HG02852 (cell line): Measurements from ENCODE around the gene ISCA2.
"Not testable (repeated sequence)": the region's sequence is repeated elsewhere in the genome, so short reads cannot be mapped to it uniquely, and the experiment has no call there.

Source experiments
- ATAC-seq: cut with Tn5 transposase; IDR thresholded peaks from one replicate; pipeline ENCODE4 v1.9.1; 2021; ENCODE audit warnings: mild to moderate bottlenecking, moderate library complexity; ENCODE audit not compliant: unreplicated experiment

Gene ISCA2

DNA sequence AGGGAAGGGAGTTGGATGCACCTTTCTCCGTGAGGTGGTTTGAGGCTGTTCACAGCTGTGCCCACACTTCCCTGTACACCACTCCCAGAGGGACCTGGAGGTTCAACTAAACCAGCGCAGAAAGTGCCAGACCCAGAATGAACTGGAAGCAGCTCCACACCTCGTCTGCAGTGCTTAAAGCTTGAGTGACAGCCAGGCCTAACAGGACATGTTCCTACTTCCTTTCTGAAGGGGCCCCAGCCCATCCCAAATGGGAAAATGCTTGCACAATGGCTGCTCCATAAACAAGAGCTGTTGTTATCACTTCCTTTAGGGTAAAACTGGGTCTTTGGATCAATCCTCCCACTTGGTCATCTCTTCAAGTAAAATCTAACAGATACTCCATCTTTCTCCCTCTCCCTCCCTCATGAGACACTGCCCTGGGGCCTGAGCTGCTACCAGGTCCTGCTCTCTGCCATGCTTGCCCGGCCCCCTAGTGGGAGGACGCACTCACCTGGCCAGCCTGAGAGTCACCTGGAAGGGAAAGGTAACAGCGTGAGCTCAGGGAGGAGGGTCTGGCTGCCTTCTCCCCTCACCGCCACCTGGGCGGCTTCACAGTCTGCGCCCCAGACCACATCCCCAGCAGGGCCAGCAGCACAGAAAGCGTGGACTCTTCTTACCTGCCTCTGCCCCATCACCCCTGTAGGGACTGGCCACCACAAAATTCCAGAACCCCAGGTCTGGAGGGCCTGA is 33.5 kb downstream of the ISCA2 start:
- no peak for ATAC-seq

DNA sequence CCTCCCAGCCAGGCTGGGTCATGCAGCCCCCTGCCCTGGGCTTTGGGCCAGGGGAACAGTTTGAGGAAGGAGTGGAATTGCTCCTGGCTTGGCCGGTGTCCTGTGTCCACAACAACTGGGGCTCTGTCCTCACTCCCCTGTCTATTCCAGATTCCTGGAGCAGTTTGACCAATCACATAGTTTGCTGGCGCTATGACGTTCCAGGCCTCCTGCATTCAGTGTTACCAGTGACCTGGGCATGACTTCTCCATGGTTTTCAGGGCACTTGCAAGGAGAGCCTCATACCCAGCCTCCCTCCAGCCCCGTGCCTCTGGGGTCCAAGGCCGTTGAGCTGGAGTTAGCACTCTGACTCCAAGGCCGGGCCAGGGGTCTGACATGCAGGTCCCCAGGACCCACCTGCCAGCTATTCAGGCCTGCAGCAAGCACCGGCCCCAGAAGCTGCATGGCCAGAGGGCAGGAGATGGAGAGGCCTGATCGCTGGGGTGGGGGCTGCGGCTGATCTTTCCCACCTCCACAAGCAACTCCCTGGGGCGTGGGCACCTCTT is 34.2 kb downstream of the ISCA2 start:
- ATAC-seq: no peak

DNA sequence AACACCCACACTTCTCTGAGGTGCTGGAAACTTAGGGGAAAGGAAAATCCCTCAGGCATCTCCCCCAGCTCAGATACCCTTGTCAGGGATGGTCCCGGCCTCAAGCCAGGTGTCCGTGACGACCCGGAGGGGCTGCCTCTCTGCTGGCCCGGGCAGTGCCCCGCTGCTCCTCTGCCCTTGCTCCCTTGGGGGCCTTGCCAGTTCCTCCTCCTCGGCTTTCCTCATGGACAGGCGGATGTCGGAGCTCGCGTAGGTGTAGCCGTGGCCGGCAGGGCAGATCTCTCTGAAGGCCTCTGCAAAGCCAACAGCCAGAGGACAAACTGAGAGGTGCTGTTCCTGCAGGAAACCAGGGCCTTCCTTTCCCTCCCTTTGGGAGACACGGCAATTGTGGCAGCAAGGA is 34.8 kb downstream of the ISCA2 start:
- ATAC-seq: no peak

DNA sequence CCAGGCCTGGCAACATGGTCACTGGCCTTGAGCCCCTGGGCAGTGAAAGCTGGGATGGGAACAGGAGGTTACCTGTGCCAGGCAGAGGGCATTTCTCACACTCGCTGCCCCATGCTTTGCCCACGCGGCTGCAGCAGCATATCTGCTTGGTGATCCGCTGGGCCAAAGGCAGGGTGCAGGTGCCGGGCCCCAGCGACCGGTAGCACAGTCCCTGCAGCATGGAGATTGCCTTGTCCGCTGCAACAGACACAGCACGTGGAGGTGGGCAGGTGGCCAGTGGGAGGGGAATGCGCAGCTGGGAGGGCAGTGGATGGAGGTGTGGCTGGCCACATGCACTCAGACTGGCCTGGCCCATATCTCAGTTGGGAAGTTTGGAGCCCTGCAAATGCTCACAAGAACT is 35.3 kb downstream of the ISCA2 start:
- ATAC-seq: no peak

DNA sequence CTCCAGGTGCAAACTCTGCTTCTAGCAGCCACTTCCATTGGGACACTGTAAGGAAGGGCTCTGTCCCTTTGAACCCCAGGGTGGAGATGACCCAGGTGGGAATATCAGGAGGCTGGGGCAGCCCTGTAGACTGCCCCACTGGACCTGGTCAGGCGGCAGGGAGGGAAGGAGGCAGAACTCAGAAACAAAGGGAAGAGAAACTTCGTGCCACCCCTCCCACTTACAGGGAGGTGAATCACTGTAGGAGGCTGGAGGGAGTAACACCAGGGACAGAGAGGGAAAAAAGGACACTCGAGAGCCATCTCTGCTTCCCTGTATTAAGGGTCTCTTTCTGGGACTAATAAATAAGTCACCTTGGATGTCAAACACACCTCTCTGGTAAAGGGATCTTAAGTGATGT is 37.4 kb downstream of the ISCA2 start:
- no peak for ATAC-seq

DNA sequence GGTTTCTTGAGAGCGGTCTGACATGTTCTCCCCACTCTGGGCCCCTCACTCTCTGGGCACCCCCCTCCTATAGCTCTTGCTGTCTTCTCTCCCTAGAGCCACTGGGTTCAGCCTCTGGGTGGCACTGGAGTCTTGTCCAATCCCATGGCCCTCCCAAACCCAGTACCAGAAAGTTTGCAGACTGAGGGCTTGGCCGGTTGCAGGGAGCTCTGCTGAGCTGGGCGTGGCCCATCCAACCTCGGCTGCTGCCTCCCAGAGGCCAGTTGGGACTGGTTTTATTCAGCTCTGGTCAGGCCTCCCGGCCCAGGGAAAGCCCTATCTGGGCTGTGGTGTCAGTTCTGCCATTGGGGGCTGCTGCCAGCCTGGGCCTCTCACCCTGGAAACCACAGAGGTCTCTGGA is 37.9 kb downstream of the ISCA2 start:
- ATAC-seq: no peak

DNA sequence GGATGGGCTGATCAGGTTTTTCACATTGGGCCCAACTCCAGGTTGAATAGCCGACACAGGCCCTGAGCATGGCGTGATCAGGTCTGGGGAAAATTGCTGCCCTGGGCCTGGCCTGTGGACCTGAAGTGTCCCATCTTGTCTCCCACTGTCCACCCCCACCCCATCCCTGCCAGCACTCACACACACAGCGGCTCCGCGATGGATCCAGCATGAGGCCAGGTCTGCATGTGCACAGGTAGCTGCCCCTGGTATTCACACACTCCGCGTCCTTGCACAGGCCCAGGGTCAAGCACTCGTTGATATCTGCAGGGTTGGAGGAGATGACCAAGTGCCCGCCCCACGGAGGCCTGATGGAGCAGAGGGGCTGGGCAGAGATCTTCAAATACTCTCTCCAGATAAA is 38.7 kb downstream of the ISCA2 start:
- no peak for ATAC-seq

DNA sequence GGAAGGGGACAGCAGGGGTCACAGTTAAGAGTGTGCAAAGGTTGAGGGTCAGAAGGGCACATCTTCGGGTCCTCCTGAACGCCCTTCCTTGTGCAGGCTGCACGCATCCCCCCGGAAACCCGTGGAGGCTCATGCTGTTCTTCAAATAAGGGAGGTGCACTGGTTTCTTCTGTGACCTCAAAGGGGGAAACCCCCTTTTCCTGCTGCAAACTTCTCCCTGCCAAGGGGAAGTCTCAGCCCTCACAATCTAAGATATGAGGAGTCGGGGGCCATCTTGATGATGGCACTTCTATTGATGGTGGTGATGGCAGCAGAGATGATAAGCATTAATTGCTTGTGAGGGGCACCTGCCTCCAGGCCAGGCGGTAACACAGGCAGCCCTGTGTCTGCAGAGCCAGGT is 40.0 kb downstream of the ISCA2 start:
- ATAC-seq: no peak

DNA sequence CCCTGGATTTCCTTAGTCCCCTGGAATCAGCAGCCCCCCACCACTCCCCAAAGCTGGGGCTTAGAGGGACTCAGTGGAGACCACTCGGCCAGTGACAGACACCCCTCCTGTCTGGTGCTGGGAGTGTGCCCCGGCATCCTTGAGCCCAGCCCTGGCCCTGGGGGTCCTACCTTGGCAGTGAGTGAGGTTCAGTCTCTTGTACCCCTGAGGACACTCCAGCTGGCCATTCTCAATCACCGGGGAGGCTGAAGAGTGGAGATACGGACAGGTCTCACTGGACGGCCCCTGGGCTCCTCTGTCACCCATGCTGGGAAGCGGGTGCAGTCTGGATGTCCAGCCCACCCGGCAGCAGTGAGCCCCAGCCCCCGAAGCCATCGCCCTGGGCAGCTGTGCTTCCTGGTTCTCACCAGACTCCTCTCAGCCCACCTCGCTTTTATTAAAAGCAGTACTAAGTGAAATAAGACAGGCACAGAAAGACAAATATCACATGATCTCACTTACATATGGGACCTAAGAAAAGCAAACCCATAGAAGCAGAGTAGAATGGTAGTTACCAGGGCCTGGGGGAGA is 42.3 kb downstream of the ISCA2 start:
- no peak for ATAC-seq

DNA sequence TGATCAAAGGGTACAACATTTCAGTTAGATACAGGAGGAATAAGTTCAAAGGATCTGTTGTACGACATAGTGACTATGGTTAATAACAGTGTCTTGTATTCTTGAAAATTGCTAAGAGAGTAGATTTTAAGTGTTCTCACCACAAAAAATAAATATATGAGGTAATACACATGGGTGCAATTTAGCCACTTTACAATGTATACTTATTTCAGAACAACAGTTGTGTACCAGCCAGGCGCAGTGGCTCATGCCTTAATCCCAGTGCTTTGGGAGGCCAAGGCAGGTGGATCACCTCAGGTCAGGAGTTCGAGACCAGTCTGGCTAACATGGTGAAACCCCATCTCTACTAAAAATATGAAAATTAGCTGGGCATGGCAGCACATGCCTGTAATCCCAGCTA is 42.8 kb downstream of the ISCA2 start:
- not testable (repeated sequence) for ATAC-seq

DNA sequence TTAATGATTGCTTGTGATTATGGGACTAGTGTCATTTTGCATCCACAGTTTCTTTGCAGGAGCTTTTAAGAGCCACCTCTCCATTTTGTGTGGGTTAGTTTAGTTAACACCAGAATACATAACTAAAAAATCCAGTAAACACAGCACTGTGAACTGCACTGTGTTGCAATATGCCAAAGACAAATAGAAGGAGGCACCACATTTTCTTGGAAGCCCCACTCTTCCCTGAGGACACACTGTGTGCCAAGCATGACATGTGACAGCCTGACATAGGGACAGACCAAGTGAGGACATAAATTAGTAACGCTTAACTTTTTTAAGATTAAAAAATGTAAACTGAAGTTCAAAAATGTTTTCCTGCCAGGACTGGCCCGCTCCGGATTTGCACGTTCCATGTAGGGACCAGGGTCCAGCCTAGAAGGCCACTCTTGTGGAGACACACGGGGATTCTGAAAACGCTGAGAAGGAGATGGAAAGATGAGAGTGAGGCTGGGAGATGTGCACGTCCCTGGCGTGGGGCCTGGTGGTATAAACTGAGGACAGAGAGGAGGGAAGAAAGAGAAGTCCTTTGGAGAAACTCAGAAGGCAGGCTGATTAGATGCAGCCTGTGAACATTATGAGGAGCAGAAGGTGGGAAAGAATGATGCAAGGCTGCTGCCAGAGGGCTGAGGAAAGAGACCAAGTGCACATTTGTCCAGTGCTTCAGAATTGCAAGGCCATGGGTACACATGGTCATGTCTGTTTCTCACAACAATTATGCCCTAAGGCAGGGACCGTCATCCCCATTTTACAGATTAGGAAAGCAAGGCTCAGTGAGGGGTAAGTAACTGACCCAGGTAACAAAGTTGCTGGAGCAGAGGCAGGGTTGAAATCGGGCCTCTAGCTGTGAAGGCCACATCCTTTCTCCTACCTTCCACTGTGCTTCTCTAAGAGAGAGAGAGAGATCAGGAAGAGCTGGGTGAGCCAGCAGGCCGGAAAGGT is 45.1 kb downstream of the ISCA2 start:
- ATAC-seq: no peak

DNA sequence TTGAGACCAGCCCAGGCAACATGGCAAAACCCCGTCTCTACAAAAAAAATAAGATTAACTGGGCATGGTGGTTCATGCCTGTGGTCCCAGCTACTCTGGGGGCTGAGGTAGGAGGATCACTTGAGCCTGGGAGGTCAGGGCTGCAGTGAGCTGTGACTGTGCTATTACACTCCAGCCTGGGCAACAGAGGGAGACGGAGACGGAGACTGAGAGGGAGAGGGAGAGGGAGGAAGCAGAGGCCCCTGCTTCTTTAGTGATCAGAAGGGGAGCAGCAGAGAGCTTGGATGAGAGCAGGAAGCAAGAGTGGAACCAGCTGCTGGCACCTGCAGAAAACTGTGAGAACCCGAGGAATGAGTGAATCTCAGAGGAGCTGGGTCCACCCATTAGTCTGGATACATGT is 45.9 kb downstream of the ISCA2 start:
- no peak for ATAC-seq

DNA sequence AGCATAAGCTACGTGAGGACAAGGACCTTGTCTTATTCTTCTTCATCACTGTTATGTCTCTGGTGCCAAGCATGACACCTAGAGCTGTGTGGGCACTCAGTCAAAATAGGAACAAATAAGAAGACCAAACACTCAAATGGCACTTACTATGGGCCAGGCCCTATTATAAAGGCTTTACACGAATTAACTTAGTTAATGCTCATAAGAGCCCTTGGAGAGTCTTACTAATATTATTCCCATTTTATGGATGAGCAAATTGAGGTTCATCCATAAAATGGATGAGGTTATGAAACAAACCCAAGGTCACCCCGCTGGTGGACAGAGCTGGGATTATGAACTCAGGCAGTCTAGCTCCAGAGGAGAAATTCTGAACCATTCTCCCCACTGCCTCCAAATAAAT is 47.7 kb downstream of the ISCA2 start:
- no peak for ATAC-seq

DNA sequence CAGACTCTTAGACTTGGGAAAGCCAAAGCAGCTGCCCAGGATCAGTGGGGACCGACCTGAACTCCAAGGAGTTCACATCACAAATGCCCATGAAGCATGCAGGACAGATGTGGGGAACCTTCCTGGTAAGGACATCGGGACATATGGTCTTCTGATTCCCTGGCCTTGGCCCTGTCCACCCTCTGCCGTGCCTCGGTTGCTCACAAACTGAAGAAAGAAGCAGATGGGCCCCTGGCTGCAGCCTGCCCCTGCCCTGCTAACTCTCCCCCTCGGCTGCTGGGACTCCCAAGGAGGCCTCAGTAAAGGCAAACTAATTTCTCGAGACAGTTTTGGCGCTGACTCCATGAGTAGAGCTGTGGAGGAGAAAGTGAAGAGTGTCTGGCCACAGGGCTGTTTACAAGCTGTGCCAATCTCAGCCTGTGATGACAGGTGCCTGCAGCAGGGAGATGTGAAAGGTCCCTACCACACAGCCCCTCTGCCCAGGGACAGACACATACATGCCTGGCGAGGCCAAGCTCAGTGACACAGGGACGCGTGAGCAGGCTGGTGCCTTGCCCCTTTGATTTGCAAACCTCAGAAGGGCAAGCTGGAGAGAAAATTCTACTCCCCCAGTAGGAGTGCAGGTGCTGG is 48.6 kb downstream of the ISCA2 start:
- ATAC-seq: no peak

DNA sequence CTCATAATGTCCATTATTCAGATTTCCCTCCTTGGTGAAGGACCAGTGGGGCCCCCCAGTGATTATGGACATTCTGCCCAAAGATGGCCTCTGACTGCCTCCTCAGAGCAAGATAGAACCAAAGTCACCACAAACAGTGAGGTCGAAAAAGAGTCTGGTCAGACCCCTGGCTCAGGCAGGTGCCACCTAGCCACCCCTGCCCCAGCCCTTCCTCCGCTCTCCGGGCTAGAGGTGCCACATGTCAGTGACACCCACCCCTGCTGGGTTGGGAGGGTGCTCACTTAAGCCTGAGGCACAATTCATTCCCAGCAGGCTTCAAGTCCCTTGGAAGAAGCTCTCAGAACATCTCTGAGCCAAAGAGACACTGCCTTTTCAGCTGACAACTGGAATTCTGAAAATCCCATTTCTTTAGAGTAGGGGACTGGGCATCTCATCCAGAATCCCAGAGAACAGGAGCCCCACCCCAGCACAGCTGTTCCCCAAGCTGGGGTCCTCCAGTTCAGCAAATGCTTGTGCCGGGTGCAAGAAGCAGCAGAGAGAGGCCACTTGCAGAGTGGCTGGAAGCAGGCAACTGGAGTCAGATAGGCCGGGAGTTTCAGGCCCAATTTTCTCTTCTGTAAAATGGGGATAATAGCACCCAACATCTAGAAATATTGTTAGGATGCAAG is 50.3 kb downstream of the ISCA2 start:
- ATAC-seq: no peak

DNA sequence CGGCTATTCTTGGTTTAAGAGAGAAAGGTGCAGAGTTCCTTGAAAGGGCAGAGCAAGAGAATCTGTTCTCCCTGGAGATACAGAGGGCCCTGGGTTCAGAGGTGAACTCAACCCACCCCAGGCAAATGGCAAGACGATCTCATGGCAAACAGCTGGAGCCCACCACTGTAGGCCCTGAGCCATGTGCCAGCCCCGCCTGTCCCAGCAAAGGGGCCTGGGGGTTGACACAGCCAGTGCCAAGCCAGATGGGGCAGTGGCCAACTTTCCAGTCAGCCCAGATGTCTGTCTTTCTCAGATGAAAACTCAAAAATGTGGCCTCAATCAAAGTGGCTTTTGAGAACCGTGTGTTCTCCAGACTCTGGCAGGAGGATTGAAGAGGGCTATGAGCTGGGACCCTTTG is 51.8 kb downstream of the ISCA2 start:
- ATAC-seq: no peak

DNA sequence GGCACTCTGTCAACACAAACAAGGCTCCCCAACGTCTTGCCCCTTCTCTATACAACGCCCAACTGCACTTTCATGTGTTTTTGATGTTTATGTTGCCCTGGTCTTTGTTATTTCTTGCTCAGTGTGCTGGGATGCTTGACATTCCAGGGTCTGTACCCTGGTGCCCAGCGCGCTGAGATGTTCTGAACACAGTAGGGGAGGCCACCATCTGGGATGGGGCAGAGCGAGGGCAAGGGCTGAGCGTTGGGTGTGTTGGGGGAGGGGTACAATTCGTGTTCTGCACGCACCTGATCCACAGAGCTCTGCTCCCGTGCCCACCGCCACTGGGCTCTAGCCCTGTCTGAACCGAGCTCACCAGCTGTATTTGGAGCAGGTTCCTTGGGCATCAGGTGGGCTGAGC is 52.9 kb downstream of the ISCA2 start:
- no peak for ATAC-seq
